GM20431 (cell line): ENCODE data around the gene BIRC6.

ENCODE experiments used
- in situ Hi-C: fragments of 300-500 bp; cut with MseI, MboI; formaldehyde crosslinking; loops from one replicate; pipeline ENCODE4 v1.15.0; 2020; ENCODE audit warnings: low sequenced_read_pairs; ENCODE audit not compliant: unreplicated experiment

The BIRC6 gene

DNA sequence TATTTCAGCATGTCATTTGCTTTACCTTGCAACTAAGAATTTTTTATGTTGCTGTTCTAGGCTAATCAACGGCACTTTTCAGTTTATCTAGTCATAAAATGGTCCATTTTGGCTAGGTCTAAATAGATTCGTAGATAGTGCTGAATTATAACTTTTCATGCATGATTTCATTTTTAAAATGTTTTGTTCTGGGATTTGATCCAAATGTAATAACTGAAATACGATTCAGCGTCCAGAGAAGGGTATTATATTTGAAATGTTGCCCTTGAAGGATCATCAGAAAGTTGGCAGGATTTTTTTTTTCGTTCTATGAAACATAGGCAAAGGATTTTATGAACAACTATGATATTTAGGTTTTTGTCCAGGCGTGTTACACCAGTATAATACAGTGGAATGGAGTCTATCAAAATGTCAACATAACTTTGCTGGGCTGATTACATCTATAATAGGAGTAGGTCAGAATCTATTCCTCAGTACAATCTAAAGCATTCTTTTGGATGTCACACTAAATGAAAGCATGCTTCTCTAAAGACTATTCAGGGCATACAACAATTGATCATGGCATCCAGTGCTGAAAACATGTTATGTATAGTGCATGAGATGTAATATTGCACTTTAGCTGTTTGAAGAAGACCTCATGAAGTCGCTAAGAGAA lies 295.9 kb downstream of the BIRC6 start:
- in situ Hi-C loops: no loop called here

DNA sequence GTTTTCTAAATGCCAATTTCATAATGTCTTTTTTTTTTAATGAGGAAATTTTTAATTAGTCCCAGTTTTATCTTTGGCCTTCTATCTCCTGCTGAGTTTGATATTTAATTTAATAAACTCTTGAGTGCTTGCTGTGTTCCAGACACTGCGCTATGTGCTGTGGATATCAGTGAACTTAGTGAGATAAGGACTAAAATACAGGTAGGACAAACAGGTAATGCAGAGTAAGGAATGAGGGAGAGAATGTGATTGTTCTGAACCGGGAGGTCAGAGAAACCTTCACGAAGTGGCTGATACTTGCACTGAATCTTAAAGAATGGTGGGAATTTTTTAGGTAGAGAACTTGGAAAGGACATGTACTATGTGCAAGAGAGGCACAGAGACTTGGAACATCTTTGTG lies 299.2 kb downstream of the BIRC6 start:
- in situ Hi-C loops: no loop called here

DNA sequence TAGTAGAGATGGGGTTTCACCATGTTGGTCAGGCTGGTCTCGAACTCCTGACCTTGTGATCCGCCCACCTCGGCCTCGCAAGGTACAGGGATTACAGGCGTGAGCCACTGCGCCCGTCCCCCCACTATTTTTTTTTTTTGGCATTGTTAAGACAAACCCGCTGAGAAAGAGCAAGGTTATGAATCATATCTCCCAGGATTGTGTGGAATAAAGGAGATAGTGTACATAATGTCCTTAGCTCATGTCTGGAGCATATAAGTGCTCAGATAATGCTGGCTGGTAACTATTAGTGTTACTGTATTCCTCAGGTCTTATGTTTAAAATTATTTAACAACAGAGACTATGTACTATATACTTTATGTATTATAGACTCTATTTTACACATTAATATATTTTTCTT lies 307.0 kb downstream of the BIRC6 start:
- in situ Hi-C loops: no loop called here

DNA sequence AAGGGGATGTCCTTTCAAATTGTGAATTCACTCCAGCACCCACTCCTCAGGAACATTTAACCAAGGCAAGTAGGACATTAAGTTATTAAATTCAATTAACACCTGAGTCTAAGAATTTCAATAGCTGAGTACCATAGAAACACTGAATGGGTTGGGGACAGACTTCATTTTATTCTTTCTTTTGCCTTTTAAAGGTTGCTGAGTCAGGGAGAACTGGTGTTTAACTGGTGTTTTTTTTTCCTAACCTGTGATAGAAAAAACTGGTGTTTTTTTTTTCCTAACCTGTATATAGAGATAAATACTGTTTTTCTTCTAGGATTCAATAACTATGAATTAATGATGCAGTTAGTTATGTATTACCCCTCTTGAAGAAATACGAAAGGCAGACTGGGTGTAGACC lies 309.9 kb downstream of the BIRC6 start:
- in situ Hi-C loops: no loop called here

DNA sequence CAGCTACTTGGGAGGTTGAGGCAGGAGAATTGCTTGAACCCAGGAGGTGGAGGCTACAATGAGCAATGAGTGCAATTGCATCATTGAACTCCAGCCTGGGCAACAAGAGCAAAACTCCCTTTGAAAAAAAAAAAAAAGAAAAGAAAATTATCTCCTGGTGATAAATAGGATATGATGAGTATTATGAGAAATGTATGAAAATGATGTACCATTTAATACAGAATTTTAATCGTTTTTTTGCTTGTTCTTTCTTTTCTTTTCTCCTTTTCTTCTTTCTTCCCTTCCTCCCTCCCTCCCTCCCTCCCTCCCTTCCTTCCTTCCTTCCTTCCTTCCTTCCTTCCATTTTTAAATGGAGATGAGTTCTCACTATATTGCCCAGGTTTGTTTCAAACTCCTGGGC lies 311.4 kb downstream of the BIRC6 start:
- in situ Hi-C loops: no loop called here
